Testis (tissue), 2 donors: ENCODE results near the gene CDK6.

ENCODE experiments used
- POLR2A ChIP-seq: fragments of 450-650 bp; IDR thresholded peaks from one replicate; pipeline ENCODE4 v1.6.1; 2017; ENCODE audit warnings: antibody characterized with exemption, mild to moderate bottlenecking, moderate library complexity
- TF ChIP-seq, protein P1 (sequence below), 3 experiments: fragments of 450-650 bp in 2 of 3; fragments of 200-600 bp in 1 of 3; sonication (generic) in 1 of 3; IDR thresholded peaks; one replicate each; pipeline ENCODE4 v1.5.1; 2016 to 2019; ENCODE audit warnings: antibody characterized with exemption in 3 of 3, mild to moderate bottlenecking in 2 of 3, moderate library complexity in 1 of 3

DNA sequence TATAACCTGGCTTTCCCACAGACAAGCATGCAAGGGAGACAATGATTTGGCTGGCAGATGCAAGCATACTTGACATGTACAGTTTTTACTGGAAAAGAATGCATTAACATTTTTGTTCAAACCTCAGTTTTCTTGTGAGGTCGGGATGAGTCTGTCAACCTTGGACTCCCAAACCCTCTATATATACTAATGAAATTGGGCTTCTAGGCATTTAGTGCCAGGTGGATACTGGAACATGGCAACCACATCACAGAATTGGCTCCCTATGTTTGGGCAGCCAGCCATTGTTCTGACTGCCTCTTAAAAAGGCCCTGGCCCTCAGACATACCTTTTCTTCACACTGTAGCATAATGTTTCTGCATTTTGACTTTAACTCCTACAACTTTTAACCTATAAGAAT is 39.1 kb downstream of the CDK6 start:
- TF ChIP-seq, protein P1, sequence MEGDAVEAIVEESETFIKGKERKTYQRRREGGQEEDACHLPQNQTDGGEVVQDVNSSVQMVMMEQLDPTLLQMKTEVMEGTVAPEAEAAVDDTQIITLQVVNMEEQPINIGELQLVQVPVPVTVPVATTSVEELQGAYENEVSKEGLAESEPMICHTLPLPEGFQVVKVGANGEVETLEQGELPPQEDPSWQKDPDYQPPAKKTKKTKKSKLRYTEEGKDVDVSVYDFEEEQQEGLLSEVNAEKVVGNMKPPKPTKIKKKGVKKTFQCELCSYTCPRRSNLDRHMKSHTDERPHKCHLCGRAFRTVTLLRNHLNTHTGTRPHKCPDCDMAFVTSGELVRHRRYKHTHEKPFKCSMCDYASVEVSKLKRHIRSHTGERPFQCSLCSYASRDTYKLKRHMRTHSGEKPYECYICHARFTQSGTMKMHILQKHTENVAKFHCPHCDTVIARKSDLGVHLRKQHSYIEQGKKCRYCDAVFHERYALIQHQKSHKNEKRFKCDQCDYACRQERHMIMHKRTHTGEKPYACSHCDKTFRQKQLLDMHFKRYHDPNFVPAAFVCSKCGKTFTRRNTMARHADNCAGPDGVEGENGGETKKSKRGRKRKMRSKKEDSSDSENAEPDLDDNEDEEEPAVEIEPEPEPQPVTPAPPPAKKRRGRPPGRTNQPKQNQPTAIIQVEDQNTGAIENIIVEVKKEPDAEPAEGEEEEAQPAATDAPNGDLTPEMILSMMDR (IDR thresholded peaks at IDR 0.05): no peak
- TF ChIP-seq POLR2A: no peak
